GM23338 (cell line): ENCODE data around the gene PDE2A. TPM values are rescaled to one million over a fixed set of nuclear protein-coding genes. Genes with fewer than 3 reads are reported as not detected.

ENCODE experiments used
- ATAC-seq: fragments of 200-7000 bp; cut with Tn5 transposase; 3 replicates; pipeline ENCODE4 v1.9.1; 2020
- DNase-seq: peaks from one replicate; pipeline ENCODE4 v3.0.0-alpha.2; 2015; ENCODE audit warnings: low spot score
- H2AFZ ChIP-seq: fragments of 200-600 bp; sonication (generic); 2 replicates; pipeline ENCODE4 v1.8.0; 2016; ENCODE audit warnings: antibody characterized with exemption, mild to moderate bottlenecking, moderate library complexity
- H3F3A ChIP-seq: fragments of 200-600 bp; sonication (generic); replicated peaks from 2 replicates; pipeline ENCODE4 v1.8.0; 2017; ENCODE audit warnings: antibody characterized with exemption, mixed run types, low read depth
- H3K27ac ChIP-seq: fragments of 200-600 bp; sonication (generic); 2 replicates; pipeline ENCODE4 v1.6.1; 2016; ENCODE audit warnings: low read depth
- H3K27me3 ChIP-seq: fragments of 200-600 bp; sonication (generic); 2 replicates; pipeline ENCODE4 v1.8.0; 2016; ENCODE audit warnings: mild to moderate bottlenecking, mixed run types, moderate library complexity; ENCODE audit not compliant: insufficient read depth
- H3K36me3 ChIP-seq: fragments of 200-600 bp; sonication (generic); 2 replicates; pipeline ENCODE4 v1.8.0; 2016; ENCODE audit warnings: mild to moderate bottlenecking; ENCODE audit not compliant: insufficient read depth
- H3K4me1 ChIP-seq: fragments of 200-600 bp; sonication (generic); 2 replicates; pipeline ENCODE4 v1.8.0; 2016; ENCODE audit warnings: mild to moderate bottlenecking, moderate library complexity; ENCODE audit not compliant: insufficient read depth
- H3K4me2 ChIP-seq: fragments of 200-600 bp; sonication (generic); 2 replicates; pipeline ENCODE4 v1.7.1; 2017; ENCODE audit warnings: mixed run types
- H3K4me3 ChIP-seq: fragments of 200-600 bp; sonication (generic); 2 replicates; pipeline ENCODE4 v1.6.1; 2016; ENCODE audit warnings: mixed run types
- H3K79me2 ChIP-seq: fragments of 200-600 bp; sonication (generic); replicated peaks from 2 replicates; pipeline ENCODE4 v1.8.0; 2017; ENCODE audit warnings: mild to moderate bottlenecking; ENCODE audit not compliant: insufficient read depth
- H3K9me2 ChIP-seq: fragments of 200-600 bp; sonication (generic); 2 replicates; pipeline ENCODE4 v1.8.0; 2017; ENCODE audit not compliant: insufficient read depth
- H4K20me1 ChIP-seq: fragments of 200-600 bp; sonication (generic); replicated peaks from 2 replicates; pipeline ENCODE4 v1.8.0; 2017; ENCODE audit warnings: mild to moderate bottlenecking; ENCODE audit not compliant: insufficient read depth
- H3K27ac Mint-ChIP-seq: 2 replicates; pipeline ENCODE4 v1.8.0; 2020; ENCODE audit warnings: inconsistent platforms, mild to moderate bottlenecking, moderate library complexity, mixed read lengths
- H3K27me3 Mint-ChIP-seq: 3 replicates; pipeline ENCODE4 v1.8.0; 2022; ENCODE audit warnings: low read depth, mild to moderate bottlenecking, moderate library complexity, mixed read lengths, inconsistent platforms; ENCODE audit not compliant: insufficient read depth, poor library complexity
- H3K36me3 Mint-ChIP-seq: 3 replicates; pipeline ENCODE4 v1.8.0; 2021; ENCODE audit warnings: low read depth, mild to moderate bottlenecking, inconsistent platforms, moderate library complexity, mixed read lengths
- H3K4me1 Mint-ChIP-seq: 3 replicates; pipeline ENCODE4 v1.8.0; 2020; ENCODE audit warnings: mild to moderate bottlenecking, inconsistent platforms, mixed read lengths
- H3K4me3 Mint-ChIP-seq: 3 replicates; pipeline ENCODE4 v1.8.0; 2021; ENCODE audit warnings: moderate library complexity, mild to moderate bottlenecking, inconsistent platforms, mixed read lengths
- H3K9me3 Mint-ChIP-seq: 3 replicates; pipeline ENCODE4 v1.8.0; 2020; ENCODE audit warnings: moderate library complexity, mild to moderate bottlenecking, inconsistent platforms, mixed read lengths
- EZH2 ChIP-seq: fragments of 200-600 bp; sonication (generic); IDR thresholded peaks from one replicate; pipeline ENCODE4 v1.8.0; 2017; ENCODE audit warnings: antibody characterized with exemption, mild to moderate bottlenecking, low read depth; ENCODE audit not compliant: unreplicated experiment
- EZH2phosphoT487 ChIP-seq: fragments of 200-600 bp; sonication (generic); IDR thresholded peaks from one replicate; pipeline ENCODE4 v1.8.1; 2018; ENCODE audit warnings: antibody characterized with exemption; ENCODE audit not compliant: unreplicated experiment
- STAT1 ChIP-seq: IDR thresholded peaks from one replicate; pipeline ENCODE4 v1.6.1; 2016; ENCODE audit warnings: antibody characterized with exemption; ENCODE audit not compliant: unreplicated experiment
- polyA plus RNA-seq: library from polyadenylated mRNA; unstranded; fragments of >200 nt; fragmentation: Nextera tagmentation; extraction: Ambion mirVana; gene quantifications from 2 replicates; pipeline ENCODE4 v1.2.1, GENCODE V29; 2016
- total RNA-seq: library from RNA; depleted of rRNA; stranded (reverse); fragments of >200 nt; shearing (Covaris generic); gene quantifications from 2 replicates; pipeline ENCODE4 v1.2.3, GENCODE V29; 2014
- TF ChIP-seq, protein P1 (sequence below): fragments of 250-450 bp; sonication (Bioruptor Pico); IDR thresholded peaks from 2 replicates; pipeline ENCODE4 v1.5.0; 2020; ENCODE audit warnings: mild to moderate bottlenecking, moderate library complexity
- TF ChIP-seq, protein P2 (sequence below): IDR thresholded peaks from 2 replicates; pipeline ENCODE4 v1.6.1; 2016; ENCODE audit warnings: antibody characterized with exemption
- TF ChIP-seq, protein P3 (sequence below), 2 experiments: fragments of 200-600 bp in 1 of 2; sonication (generic) in 1 of 2; conservative IDR thresholded peaks; 2 replicates each; pipeline versions ENCODE4 v1.5.1 to v1.6.1; 2016 to 2017; ENCODE audit warnings: antibody characterized with exemption in 2 of 2, low read depth in 2 of 2, mild to moderate bottlenecking in 2 of 2, moderate library complexity in 1 of 2
- TF ChIP-seq, protein P4 (sequence below): IDR thresholded peaks from one replicate; pipeline ENCODE4 v1.6.1; 2018; ENCODE audit warnings: antibody characterized with exemption; ENCODE audit not compliant: unreplicated experiment

The PDE2A gene
- total and polyA plus RNA-seq, 2 experiments from 2014 or later = 4.3 to 16.2 TPM

DNA sequence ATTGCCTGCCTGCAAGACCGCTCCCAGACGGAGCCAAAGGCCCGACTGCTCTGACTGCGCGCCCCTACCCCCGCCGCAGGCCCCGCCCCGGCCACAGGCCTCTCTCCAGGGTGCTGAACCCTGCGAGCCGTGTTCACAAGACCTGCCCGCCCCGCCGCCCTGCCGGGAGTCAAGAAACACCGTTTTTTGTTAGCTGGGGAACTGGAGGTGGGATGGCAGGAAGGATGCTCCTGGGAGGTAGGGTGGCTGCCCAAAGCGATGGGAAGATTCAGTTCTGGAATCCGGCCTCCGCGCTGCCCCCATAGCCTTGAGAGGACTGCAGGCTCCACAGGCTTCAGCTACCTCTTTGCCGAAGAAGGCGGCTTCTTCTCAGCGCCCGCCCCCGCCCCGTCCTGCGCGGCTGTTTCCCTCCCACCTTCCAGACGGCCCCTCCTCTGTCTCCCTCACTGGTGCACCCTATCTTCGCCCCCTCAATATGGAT, 2.7 kb upstream of the PDE2A start (continued):
- TF ChIP-seq, protein P1, sequence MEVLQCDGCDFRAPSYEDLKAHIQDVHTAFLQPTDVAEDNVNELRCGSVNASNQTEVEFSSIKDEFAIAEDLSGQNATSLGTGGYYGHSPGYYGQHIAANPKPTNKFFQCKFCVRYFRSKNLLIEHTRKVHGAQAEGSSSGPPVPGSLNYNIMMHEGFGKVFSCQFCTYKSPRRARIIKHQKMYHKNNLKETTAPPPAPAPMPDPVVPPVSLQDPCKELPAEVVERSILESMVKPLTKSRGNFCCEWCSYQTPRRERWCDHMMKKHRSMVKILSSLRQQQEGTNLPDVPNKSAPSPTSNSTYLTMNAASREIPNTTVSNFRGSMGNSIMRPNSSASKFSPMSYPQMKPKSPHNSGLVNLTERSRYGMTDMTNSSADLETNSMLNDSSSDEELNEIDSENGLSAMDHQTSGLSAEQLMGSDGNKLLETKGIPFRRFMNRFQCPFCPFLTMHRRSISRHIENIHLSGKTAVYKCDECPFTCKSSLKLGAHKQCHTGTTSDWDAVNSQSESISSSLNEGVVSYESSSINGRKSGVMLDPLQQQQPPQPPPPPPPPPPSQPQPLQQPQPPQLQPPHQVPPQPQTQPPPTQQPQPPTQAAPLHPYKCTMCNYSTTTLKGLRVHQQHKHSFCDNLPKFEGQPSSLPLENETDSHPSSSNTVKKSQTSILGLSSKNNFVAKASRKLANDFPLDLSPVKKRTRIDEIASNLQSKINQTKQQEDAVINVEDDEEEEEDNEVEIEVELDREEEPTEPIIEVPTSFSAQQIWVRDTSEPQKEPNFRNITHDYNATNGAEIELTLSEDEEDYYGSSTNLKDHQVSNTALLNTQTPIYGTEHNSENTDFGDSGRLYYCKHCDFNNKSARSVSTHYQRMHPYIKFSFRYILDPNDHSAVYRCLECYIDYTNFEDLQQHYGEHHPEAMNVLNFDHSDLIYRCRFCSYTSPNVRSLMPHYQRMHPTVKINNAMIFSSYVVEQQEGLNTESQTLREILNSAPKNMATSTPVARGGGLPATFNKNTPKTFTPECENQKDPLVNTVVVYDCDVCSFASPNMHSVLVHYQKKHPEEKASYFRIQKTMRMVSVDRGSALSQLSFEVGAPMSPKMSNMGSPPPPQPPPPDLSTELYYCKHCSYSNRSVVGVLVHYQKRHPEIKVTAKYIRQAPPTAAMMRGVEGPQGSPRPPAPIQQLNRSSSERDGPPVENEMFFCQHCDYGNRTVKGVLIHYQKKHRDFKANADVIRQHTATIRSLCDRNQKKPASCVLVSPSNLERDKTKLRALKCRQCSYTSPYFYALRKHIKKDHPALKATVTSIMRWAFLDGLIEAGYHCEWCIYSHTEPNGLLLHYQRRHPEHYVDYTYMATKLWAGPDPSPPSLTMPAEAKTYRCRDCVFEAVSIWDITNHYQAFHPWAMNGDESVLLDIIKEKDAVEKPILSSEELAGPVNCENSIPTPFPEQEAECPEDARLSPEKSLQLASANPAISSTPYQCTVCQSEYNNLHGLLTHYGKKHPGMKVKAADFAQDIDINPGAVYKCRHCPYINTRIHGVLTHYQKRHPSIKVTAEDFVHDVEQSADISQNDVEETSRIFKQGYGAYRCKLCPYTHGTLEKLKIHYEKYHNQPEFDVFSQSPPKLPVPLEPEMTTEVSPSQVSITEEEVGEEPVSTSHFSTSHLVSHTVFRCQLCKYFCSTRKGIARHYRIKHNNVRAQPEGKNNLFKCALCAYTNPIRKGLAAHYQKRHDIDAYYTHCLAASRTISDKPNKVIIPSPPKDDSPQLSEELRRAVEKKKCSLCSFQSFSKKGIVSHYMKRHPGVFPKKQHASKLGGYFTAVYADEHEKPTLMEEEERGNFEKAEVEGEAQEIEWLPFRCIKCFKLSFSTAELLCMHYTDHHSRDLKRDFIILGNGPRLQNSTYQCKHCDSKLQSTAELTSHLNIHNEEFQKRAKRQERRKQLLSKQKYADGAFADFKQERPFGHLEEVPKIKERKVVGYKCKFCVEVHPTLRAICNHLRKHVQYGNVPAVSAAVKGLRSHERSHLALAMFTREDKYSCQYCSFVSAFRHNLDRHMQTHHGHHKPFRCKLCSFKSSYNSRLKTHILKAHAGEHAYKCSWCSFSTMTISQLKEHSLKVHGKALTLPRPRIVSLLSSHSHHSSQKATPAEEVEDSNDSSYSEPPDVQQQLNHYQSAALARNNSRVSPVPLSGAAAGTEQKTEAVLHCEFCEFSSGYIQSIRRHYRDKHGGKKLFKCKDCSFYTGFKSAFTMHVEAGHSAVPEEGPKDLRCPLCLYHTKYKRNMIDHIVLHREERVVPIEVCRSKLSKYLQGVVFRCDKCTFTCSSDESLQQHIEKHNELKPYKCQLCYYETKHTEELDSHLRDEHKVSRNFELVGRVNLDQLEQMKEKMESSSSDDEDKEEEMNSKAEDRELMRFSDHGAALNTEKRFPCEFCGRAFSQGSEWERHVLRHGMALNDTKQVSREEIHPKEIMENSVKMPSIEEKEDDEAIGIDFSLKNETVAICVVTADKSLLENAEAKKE = no peak
- TF ChIP-seq STAT1 = no peak
- no peak for TF ChIP-seq EZH2phosphoT487

DNA sequence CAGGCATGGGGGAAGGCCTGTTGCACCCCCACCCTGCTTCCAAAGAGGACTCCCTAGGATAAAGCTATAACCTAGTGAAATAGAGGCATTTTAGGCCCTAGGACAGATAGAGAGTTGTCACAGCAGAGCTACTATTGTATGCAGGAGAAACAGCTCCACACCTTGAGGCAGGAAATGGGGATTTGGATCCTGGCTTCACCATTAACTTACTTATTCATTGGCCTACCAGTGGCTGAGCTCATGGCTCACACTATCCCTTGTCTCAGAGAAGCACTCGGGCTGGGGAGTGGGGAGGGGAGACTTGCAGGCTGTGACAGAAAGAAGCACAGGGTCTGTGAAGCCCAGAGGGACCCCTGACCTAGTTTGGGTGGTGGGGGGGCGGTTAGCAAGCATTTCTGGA, 999 bp upstream of the PDE2A start:
- no peaks in the 10 kb centered on the region; the same call in 1 of the 2 replicates for H4K20me1 ChIP-seq
- H3F3A ChIP-seq = no peaks in the 10 kb centered on the region
- Mint-ChIP-seq H3K4me3 (no peak overlapping the region), H3K27me3 (peaks cover 51% of the 10 kb centered on the region), H3K36me3 (no peaks in the 10 kb centered on the region), H3K4me1 (peaks cover 61% of the 10 kb centered on the region), H3K9me3 (no peaks in the 10 kb centered on the region), H3K27ac (no peak overlapping the region)
- no peak overlapping the region for H3K27ac ChIP-seq
- peaks cover 67% of the 10 kb centered on the region for H3K27me3 ChIP-seq
- H2AFZ ChIP-seq = no peak overlapping the region
- ATAC-seq = no peak
- peaks cover 36% of the 10 kb centered on the region for H3K4me1 ChIP-seq
- TF ChIP-seq, protein P2, sequence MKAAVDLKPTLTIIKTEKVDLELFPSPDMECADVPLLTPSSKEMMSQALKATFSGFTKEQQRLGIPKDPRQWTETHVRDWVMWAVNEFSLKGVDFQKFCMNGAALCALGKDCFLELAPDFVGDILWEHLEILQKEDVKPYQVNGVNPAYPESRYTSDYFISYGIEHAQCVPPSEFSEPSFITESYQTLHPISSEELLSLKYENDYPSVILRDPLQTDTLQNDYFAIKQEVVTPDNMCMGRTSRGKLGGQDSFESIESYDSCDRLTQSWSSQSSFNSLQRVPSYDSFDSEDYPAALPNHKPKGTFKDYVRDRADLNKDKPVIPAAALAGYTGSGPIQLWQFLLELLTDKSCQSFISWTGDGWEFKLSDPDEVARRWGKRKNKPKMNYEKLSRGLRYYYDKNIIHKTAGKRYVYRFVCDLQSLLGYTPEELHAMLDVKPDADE = no peak
- TF ChIP-seq, protein P3, sequence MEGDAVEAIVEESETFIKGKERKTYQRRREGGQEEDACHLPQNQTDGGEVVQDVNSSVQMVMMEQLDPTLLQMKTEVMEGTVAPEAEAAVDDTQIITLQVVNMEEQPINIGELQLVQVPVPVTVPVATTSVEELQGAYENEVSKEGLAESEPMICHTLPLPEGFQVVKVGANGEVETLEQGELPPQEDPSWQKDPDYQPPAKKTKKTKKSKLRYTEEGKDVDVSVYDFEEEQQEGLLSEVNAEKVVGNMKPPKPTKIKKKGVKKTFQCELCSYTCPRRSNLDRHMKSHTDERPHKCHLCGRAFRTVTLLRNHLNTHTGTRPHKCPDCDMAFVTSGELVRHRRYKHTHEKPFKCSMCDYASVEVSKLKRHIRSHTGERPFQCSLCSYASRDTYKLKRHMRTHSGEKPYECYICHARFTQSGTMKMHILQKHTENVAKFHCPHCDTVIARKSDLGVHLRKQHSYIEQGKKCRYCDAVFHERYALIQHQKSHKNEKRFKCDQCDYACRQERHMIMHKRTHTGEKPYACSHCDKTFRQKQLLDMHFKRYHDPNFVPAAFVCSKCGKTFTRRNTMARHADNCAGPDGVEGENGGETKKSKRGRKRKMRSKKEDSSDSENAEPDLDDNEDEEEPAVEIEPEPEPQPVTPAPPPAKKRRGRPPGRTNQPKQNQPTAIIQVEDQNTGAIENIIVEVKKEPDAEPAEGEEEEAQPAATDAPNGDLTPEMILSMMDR (conservative IDR thresholded peaks at IDR 0.05; ENCODE audit: low read depth in 2 of 2) = no peak
- TF ChIP-seq, protein P4, sequence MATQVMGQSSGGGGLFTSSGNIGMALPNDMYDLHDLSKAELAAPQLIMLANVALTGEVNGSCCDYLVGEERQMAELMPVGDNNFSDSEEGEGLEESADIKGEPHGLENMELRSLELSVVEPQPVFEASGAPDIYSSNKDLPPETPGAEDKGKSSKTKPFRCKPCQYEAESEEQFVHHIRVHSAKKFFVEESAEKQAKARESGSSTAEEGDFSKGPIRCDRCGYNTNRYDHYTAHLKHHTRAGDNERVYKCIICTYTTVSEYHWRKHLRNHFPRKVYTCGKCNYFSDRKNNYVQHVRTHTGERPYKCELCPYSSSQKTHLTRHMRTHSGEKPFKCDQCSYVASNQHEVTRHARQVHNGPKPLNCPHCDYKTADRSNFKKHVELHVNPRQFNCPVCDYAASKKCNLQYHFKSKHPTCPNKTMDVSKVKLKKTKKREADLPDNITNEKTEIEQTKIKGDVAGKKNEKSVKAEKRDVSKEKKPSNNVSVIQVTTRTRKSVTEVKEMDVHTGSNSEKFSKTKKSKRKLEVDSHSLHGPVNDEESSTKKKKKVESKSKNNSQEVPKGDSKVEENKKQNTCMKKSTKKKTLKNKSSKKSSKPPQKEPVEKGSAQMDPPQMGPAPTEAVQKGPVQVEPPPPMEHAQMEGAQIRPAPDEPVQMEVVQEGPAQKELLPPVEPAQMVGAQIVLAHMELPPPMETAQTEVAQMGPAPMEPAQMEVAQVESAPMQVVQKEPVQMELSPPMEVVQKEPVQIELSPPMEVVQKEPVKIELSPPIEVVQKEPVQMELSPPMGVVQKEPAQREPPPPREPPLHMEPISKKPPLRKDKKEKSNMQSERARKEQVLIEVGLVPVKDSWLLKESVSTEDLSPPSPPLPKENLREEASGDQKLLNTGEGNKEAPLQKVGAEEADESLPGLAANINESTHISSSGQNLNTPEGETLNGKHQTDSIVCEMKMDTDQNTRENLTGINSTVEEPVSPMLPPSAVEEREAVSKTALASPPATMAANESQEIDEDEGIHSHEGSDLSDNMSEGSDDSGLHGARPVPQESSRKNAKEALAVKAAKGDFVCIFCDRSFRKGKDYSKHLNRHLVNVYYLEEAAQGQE = no peak
- no peak for TF ChIP-seq STAT1
- no peak for TF ChIP-seq EZH2
- H3K4me2 ChIP-seq = peak overlapping the region; percentile 38; the same call in 1 of the 2 replicates
- H3K9me2 ChIP-seq = no peaks in the 10 kb centered on the region
- DNase-seq = no peak
- no peaks in the 10 kb centered on the region for H3K79me2 ChIP-seq
- no peaks in the 10 kb centered on the region for H3K36me3 ChIP-seq
- no peak overlapping the region for H3K4me3 ChIP-seq
